K562 (cell line): ENCODE measurements around the gene MRPL52. TPM values are rescaled to one million over a fixed set of nuclear protein-coding genes. Genes with fewer than 3 reads are reported as not detected.

Experiments
- CBFA2T2 ChIP-seq: fragments of 450-650 bp; conservative IDR thresholded peaks from 2 replicates; pipeline ENCODE4 v1.6.1; 2017; ENCODE audit warnings: mild to moderate bottlenecking
- CBFB ChIP-seq: sonication (generic); formaldehyde crosslinking; IDR thresholded peaks from 2 replicates; pipeline ENCODE4 v1.4.0; 2020; ENCODE audit warnings: mild to moderate bottlenecking, missing genetic modification reagents
- CEBPB ChIP-seq: fragments of 450-650 bp; IDR thresholded peaks from 2 replicates; pipeline ENCODE4 v1.6.1; 2016; ENCODE audit warnings: missing genetic modification characterization, missing compliant biosample characterization
- CTCF ChIP-seq, 3 experiments: IDR thresholded peaks in 2 of 3; conservative IDR thresholded peaks in 1 of 3; 2 replicates each; pipeline ENCODE4 v1.5.1; 2011 to 2012; ENCODE audit warnings: low read length in 3 of 3, mild to moderate bottlenecking in 3 of 3, control low read depth in 2 of 3, improper control_type of control experiment in 1 of 3, inconsistent platforms in 1 of 3, low read depth in 1 of 3, mixed read lengths in 1 of 3, moderate library complexity in 1 of 3; ENCODE audit not compliant: insufficient read depth in 2 of 3
- DMBX1 ChIP-seq: fragments of 250-450 bp; sonication (Bioruptor Pico); IDR thresholded peaks from 2 replicates; pipeline ENCODE4 v1.8.0; 2022; ENCODE audit warnings: inconsistent platforms, mild to moderate bottlenecking, moderate library complexity, borderline replicate concordance
- EGR1 ChIP-seq: fragments of 450-650 bp; conservative IDR thresholded peaks from 2 replicates; pipeline ENCODE4 v1.6.1; 2017; ENCODE audit warnings: mild to moderate bottlenecking
- EP400 ChIP-seq: fragments of 450-650 bp; IDR thresholded peaks from 2 replicates; pipeline ENCODE4 v1.6.1; 2017; ENCODE audit warnings: antibody characterized with exemption, mild to moderate bottlenecking, moderate library complexity
- FOXK1 ChIP-seq: sonication (generic); formaldehyde crosslinking; IDR thresholded peaks from 2 replicates; pipeline ENCODE4 v1.8.0; 2022; ENCODE audit warnings: missing genetic modification reagents, mild to moderate bottlenecking, borderline replicate concordance
- ILF3 ChIP-seq: fragments of 450-650 bp; IDR thresholded peaks from 2 replicates; pipeline ENCODE4 v1.6.1; 2018; ENCODE audit warnings: antibody characterized with exemption, mild to moderate bottlenecking, moderate library complexity, borderline replicate concordance
- MAFG ChIP-seq: fragments of 450-650 bp; conservative IDR thresholded peaks from 2 replicates; pipeline ENCODE4 v1.6.1; 2016; ENCODE audit warnings: missing genetic modification characterization, missing compliant biosample characterization
- MED1 ChIP-seq: sonication (generic); formaldehyde crosslinking; IDR thresholded peaks from 2 replicates; pipeline ENCODE4 v1.8.1; 2023; ENCODE audit warnings: missing genetic modification reagents, borderline replicate concordance
- PHB ChIP-seq: fragments of 250-450 bp; sonication (Bioruptor Pico); IDR thresholded peaks from 2 replicates; pipeline ENCODE4 v1.5.0; 2021
- PRPF4 ChIP-seq: fragments of 200-400 bp; formaldehyde crosslinking; IDR thresholded peaks from one replicate; pipeline ENCODE4 v1.6.1; 2017; ENCODE audit warnings: low read length, low read depth, mild to moderate bottlenecking; ENCODE audit not compliant: insufficient read depth, poor library complexity, severe bottlenecking
- RFX1 ChIP-seq: fragments of 450-650 bp; IDR thresholded peaks from 2 replicates; pipeline ENCODE4 v1.6.1; 2016; ENCODE audit warnings: mild to moderate bottlenecking, moderate library complexity
- TCF15 ChIP-seq: fragments of 250-450 bp; sonication (Bioruptor Pico); IDR thresholded peaks from 2 replicates; pipeline ENCODE4 v1.8.0; 2022; ENCODE audit warnings: moderate library complexity, mild to moderate bottlenecking, inconsistent platforms
- ZBTB34 ChIP-seq: fragments of 250-450 bp; sonication (Bioruptor Pico); IDR thresholded peaks from 2 replicates; pipeline ENCODE4 v1.8.0; 2021; ENCODE audit warnings: mild to moderate bottlenecking, moderate library complexity
- ZNF316 ChIP-seq: fragments of 450-650 bp; IDR thresholded peaks from 2 replicates; pipeline ENCODE4 v1.6.1; 2016
- ZNF551 ChIP-seq: fragments of 250-450 bp; sonication (Bioruptor Pico); IDR thresholded peaks from 2 replicates; pipeline ENCODE4 v1.5.0; 2021; ENCODE audit warnings: mild to moderate bottlenecking, moderate library complexity
- ZNF589 ChIP-seq: fragments of 200-800 bp; sonication (Bioruptor generic); IDR thresholded peaks from 2 replicates; pipeline ENCODE4 v1.6.1; 2016; ENCODE audit warnings: low read depth, missing genetic modification characterization, missing compliant biosample characterization
- polyA plus RNA-seq, 8 experiments: library from polyadenylated mRNA; depleted of rRNA in 4 of 8; stranded (reverse) in 5 of 8; unstranded in 3 of 8; fragments of >200 nt; fragmentation: Nextera tagmentation in 2 of 8; fragmentation: Illumina TruSeq in 1 of 8; extraction: Ambion mirVana in 2 of 8; extraction: Trizol in 1 of 8; gene quantifications; 2 replicates each; pipeline versions ENCODE4 v1.2.1 to v1.2.3, GENCODE V29; 2011 to 2014; ENCODE audit warnings: inconsistent platforms in 1 of 8, missing spikeins in 1 of 8
- total RNA-seq, 7 experiments: library from RNA; depleted of rRNA in 6 of 7; stranded (reverse); fragments of >200 nt in 6 of 7; fragmentation: Illumina TruSeq in 2 of 7; extraction: Trizol in 2 of 7; gene quantifications; 2 replicates each; pipeline versions ENCODE4 v1.2.1 to v1.2.3, GENCODE V29; 2011 to 2021; ENCODE audit warnings: low replicate concordance in 1 of 7
- TF ChIP-seq, protein P1 (sequence below): fragments of 450-650 bp; formaldehyde crosslinking; IDR thresholded peaks from 2 replicates; pipeline ENCODE4 v1.4.0; 2020; ENCODE audit warnings: mild to moderate bottlenecking, moderate library complexity
- TF ChIP-seq, protein P2 (sequence below): fragments of 450-650 bp; formaldehyde crosslinking; IDR thresholded peaks from 2 replicates; pipeline ENCODE4 v1.4.0; 2022; ENCODE audit warnings: missing genetic modification characterization

Gene MRPL52
- total and polyA plus RNA-seq, 9 of the 15 experiments (the other 6 are each of a cell fraction or from before 2014, with no cell fraction given): 56.5 to 213 (median 168) TPM

- TF ChIP-seq RFX1 (no peak), EP400 (peak; percentile 92), PHB (no peak), ILF3 (no peak), ZBTB34 (CRISPR knock-in tag) (no peak), TCF15 (CRISPR knock-in tag) (no peak), DMBX1 (0 out of 2 replicates have a peak, but pooled peaks have one; percentile 47), MED1 (CRISPR knock-in tag) (no peak), ZNF589 (CRISPR knock-in tag) (no peak), EGR1 (no peak), CEBPB (tag) (no peak), ZNF316 (peak; percentile 53), CTCF (IDR thresholded peaks at IDR 0.05 in 2 of 3, conservative IDR thresholded peaks at IDR 0.05 in 1 of 3; ENCODE audit: insufficient read depth in 2 of 3, low read depth in 1 of 3, low read length in 3 of 3) (peak in 1 of 3 experiments; percentile 2; a peak in 2 of 6 replicates), CBFA2T2 (no peak), FOXK1 (CRISPR knock-in tag) (no peak), ZNF551 (CRISPR knock-in tag) (no peak), PRPF4 (no peak), MAFG (tag) (no peak), CBFB (CRISPR knock-in tag) (no peak)
- TF ChIP-seq, protein P1, sequence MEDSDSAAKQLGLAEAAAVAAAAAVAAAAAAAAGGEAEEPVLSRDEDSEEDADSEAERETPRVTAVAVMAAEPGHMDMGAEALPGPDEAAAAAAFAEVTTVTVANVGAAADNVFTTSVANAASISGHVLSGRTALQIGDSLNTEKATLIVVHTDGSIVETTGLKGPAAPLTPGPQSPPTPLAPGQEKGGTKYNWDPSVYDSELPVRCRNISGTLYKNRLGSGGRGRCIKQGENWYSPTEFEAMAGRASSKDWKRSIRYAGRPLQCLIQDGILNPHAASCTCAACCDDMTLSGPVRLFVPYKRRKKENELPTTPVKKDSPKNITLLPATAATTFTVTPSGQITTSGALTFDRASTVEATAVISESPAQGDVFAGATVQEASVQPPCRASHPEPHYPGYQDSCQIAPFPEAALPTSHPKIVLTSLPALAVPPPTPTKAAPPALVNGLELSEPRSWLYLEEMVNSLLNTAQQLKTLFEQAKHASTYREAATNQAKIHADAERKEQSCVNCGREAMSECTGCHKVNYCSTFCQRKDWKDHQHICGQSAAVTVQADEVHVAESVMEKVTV (CRISPR knock-in tag): no peak
- TF ChIP-seq, protein P2, sequence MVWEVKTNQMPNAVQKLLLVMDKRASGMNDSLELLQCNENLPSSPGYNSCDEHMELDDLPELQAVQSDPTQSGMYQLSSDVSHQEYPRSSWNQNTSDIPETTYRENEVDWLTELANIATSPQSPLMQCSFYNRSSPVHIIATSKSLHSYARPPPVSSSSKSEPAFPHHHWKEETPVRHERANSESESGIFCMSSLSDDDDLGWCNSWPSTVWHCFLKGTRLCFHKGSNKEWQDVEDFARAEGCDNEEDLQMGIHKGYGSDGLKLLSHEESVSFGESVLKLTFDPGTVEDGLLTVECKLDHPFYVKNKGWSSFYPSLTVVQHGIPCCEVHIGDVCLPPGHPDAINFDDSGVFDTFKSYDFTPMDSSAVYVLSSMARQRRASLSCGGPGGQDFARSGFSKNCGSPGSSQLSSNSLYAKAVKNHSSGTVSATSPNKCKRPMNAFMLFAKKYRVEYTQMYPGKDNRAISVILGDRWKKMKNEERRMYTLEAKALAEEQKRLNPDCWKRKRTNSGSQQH: no peak
Measured at GRCh38 chr14:22829661-22830442, at the start of gene MRPL52 (continued).
